ENCODE data around the gene G6PC2. TPM values are rescaled to one million over a fixed set of nuclear protein-coding genes. Genes with fewer than 3 reads are reported as not detected.
"Not testable (repeated sequence)": the region's sequence is repeated elsewhere in the genome, so short reads cannot be mapped to it uniquely, and the experiment has no call there.

The G6PC2 gene
- total and polyA plus RNA-seq, 8 donors: 0.55 TPM; not detected in 7

GRCh38 chr2:168874368-168875054, 26.6 kb upstream of the G6PC2 start:
- no peak overlapping the region for H3K27ac ChIP-seq
- H3K27me3 ChIP-seq: no peaks in the 10 kb centered on the region
- 70 to 83% (median 81%) methylated on average over 6 of the region's 6 CpGs for WGBS, 5 donors
- intact Hi-C loops (cut with DNase I; ENCODE audit: low total_unique reads): no loop called here
- no peak overlapping the region for H3K4me3 ChIP-seq
- H3K36me3 ChIP-seq: no peaks in the 10 kb centered on the region
- no peaks in the 10 kb centered on the region for H3K4me1 ChIP-seq
- no peaks in the 10 kb centered on the region for H3K9me3 ChIP-seq
- TF ChIP-seq POLR2AphosphoS5 (IDR thresholded peaks at IDR 0.05): no peak
- no peak for TF ChIP-seq CTCF (IDR thresholded peaks at IDR 0.05)
- no peak for TF ChIP-seq POLR2A (IDR thresholded peaks at IDR 0.05)
- no peak for TF ChIP-seq EP300 (IDR thresholded peaks at IDR 0.05)
- DNase-seq: peak in 1 of 2 donors; percentile 8

DNA sequence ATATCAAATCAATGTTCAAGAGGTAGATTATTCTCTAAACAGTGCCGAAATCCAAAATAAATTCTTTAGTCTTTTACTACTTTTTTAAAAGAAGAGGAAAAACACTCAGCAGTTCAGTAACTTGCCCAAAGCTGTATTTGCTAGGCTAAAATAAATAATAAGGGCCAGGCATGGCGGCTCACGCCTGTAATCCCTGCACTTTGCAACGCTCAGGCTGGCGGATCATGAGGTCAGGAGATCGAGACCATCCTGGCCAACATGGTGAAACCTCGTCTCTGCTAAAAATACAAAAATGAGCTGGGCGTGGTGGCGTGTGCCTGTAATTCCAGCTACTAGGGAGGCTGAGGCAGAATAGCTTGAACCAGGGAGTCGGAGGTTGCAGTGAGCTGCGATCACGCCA, 18.9 kb upstream of the G6PC2 start:
- H3K36me3 ChIP-seq; H3K27ac ChIP-seq; intact Hi-C loops (cut with DNase I; ENCODE audit: low total_unique reads); H3K9me3 ChIP-seq; DNase-seq; H3K4me1 ChIP-seq; H3K27me3 ChIP-seq; H3K4me3 ChIP-seq: not testable (repeated sequence)
- 81 to 90% (median 83%) methylated on average over 12 of the region's 12 CpGs for WGBS, 5 donors

DNA sequence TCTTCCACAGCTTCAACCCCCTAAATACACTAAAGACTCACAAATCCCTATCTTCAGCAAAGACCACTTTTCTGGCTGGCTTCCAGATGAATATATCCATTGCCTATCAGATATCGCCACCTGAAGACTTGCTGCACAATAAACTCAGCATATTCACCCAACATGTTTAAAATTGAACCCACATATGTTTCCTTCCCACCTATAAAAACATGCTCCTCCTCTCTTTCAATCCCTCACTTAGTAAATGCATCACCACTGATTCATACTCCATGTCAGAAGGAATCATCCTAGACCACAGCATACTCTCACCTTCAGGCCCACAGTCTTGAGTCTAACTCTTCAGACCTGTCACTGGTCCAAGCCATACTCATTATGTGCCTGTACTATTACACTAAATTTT, 16.1 kb upstream of the G6PC2 start:
- peaks cover 0 to 13% (median 10%) of the 10 kb centered on the region in 4 donors for H3K4me1 ChIP-seq
- no peak overlapping the region for H3K4me3 ChIP-seq
- intact Hi-C loops (cut with DNase I; ENCODE audit: low total_unique reads): no loop called here
- no peaks in the 10 kb centered on the region for H3K27me3 ChIP-seq
- DNase-seq: no peak
- H3K9me3 ChIP-seq: no peaks in the 10 kb centered on the region
- 96 to 100% (median 97%) methylated on average over 1 of the region's 1 CpG for WGBS, 5 donors
- no peak for TF ChIP-seq POLR2AphosphoS5 (IDR thresholded peaks at IDR 0.05)
- no peaks in the 10 kb centered on the region for H3K36me3 ChIP-seq
- H3K27ac ChIP-seq: no peak overlapping the region

GRCh38 chr2:168889635-168890005, 11.5 kb upstream of the G6PC2 start:
- H3K4me3 ChIP-seq: peak overlapping the region; percentile 48 to 70 (median 61)
- no peak for DNase-seq
- no peaks in the 10 kb centered on the region for H3K36me3 ChIP-seq
- no peak overlapping the region for H3K27ac ChIP-seq
- H3K9me3 ChIP-seq: no peaks in the 10 kb centered on the region
- no peak for TF ChIP-seq CTCF (IDR thresholded peaks at IDR 0.05)
- peaks cover 0 to 17% (median 12%) of the 10 kb centered on the region in 4 donors for H3K4me1 ChIP-seq
- intact Hi-C loops (cut with DNase I; ENCODE audit: low total_unique reads): no loop called here
- 23 to 38% (median 31%) methylated on average over 3 of the region's 3 CpGs for WGBS, 5 donors
- no peaks in the 10 kb centered on the region for H3K27me3 ChIP-seq

GRCh38 chr2:168890006-168890782, 10.9 kb upstream of the G6PC2 start, which contains the start of gene SPC25:
Gene SPC25 (minus strand): TSS chr2:168890430. CDS start chr2:168889519, 911 bp downstream.
- H3K4me1 ChIP-seq: peaks cover 0 to 17% (median 12%) of the 10 kb centered on the region in 4 donors
- WGBS, 5 donors: 0 to 1% (median 1%) methylated on average over 38 of the region's 38 CpGs
- H3K36me3 ChIP-seq: no peaks in the 10 kb centered on the region
- H3K4me3 ChIP-seq: peak within 1 kb of the TSS; percentile 48 to 70 (median 61)
- H3K27me3 ChIP-seq: no peaks in the 10 kb centered on the region
- H3K9me3 ChIP-seq: no peaks in the 10 kb centered on the region
- no peak within 1 kb of the TSS for H3K27ac ChIP-seq
- intact Hi-C loops (cut with DNase I; ENCODE audit: low total_unique reads): no loop called here
- DNase-seq: peak; percentile 86 to 97
- peak in 1 of 3 donors; percentile 33 for TF ChIP-seq POLR2AphosphoS5 (IDR thresholded peaks at IDR 0.05)
- no peak for TF ChIP-seq POLR2A (IDR thresholded peaks at IDR 0.05)
- TF ChIP-seq EP300 (IDR thresholded peaks at IDR 0.05): no peak
- peak in 5 of 7 experiments; percentile 6 to 21 (median 13) for TF ChIP-seq CTCF (IDR thresholded peaks at IDR 0.05)

Measured in stomach (tissue), 9 donors.